GM18502 (cell line): Measurements from ENCODE around the gene METTL24.

Source experiments
- ATAC-seq: cut with Tn5 transposase; IDR thresholded peaks from one replicate; pipeline ENCODE4 v1.9.1; 2021; ENCODE audit warnings: mild to moderate bottlenecking; ENCODE audit not compliant: unreplicated experiment, poor library complexity

Gene METTL24

DNA sequence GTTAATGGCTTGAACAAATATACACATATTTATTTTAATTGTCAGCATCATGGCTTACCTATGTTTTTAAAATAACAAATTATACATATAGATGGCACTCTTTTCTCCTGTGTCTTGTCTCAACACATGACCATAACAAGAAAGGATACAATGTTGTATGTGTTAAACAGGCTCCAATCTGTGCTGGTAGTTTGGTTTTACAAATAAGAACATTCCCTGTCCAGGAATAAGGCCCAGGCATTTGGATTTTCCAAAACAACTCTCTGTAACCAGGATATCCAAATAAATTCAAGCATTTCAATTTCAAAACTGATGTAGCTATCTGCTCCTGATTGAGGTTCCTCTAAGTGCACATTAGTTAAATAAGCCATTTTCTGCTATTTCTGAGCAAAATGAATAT lies 17.1 kb downstream of the METTL24 start:
- ATAC-seq, result no peak

DNA sequence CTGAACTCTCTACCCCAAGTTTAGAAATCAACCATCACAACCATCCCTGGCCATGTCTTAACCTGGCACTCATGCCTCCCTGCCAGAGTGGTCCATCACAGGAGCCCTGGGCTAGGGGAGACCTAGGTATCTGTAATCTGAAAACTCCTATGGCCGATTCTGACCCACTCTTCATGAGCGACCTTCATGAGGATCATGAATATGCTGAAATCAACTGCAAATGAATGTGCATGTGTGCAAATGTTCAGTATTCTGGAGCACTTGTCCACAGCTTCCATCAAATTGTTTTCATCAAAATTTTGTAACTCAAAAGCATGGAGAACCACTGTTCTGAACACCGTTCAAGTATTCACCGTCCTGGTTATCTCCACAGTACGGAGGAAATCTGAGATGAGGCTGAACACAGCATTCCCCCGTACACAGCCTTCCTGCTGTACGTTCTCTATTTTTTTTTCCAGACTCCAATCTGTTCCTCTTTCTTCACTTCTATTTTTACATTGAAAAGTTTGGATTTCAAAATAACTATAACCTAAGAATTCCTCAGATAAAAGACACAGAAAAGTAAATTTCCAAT lies 17.7 kb downstream of the METTL24 start:
- ATAC-seq, result no peak

DNA sequence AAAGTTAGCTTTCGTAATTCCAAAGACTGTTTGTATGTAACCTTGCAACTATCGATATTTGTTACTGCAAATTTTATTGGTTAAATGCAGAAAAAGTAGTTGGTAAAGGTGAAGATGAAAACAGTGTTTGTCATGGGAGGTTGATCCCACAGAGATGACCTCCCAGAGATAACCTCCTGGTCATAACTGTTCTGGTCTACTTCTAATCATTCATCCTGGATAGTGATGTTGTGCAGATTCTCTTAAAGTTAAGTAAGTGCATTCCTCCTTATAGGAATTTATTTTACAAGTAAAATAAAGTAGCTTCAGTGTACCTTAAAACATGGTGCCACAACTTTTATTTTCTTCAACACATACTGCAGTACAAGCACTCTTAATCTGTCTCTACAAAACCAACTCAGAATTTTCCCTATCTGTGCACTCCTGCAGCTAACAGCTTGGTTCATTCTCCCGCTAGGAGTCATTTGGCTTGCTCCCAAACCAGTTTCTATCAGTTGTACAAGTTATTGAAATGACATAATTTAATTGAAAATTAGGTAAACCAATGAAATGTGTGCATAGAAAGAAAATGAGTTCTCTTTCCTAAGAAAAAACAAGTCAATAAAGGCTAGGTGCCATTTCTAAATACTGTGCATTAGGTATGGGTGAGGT lies 19.2 kb downstream of the METTL24 start:
- ATAC-seq, result no peak

DNA sequence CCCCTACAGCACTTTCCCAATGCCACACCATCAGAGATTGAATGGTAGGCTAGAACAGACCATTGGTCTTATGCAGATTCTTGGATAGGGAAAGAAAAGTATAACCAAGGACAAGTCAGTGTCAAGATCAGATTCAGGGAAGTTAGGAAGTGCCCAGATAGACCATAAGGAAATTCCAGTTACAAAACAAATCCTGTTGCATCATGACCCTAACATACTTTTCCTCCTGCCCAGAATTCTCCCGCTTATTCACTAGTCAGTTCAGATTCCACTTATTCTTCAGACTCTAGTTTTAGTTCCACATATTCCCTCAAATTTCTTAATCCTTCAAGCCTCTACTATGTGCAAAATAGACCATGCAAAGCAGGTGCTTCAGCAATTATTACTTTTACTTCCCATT lies 20.7 kb downstream of the METTL24 start:
- no peak for ATAC-seq

DNA sequence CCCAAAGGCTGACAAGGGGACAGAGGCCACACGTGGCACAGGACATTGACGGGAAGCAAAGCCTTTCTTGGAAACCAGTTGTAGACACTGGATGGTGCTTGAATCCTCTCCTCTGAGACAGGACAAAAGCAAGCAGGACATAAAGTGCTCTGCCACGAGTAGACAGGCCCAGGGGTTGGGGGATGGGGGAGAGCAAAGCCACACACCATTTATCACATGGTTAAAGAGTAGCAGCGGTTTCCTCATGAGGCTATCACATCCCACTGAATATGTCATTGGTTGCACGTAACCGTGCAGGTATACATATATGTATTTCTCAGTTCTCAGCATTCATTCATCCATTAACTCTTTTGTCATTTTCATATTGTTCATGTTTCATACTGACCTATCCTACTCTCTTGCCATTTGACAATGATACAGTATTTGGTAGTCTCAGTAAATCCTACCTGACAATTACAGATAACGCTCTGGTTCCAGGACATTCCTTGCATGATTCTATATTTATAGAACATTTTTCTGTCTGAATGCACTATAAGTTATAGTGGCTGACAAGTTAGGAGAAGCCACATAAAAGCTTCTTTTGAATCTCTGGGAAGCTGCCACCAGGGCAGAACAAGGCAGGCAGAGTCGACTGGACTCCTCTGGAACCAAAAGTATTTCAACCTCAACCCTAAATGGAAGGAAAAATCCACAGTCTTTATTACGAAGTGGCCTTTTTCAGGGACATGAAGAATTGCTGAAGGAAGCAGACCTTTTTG lies 23.5 kb downstream of the METTL24 start:
- no peak for ATAC-seq

DNA sequence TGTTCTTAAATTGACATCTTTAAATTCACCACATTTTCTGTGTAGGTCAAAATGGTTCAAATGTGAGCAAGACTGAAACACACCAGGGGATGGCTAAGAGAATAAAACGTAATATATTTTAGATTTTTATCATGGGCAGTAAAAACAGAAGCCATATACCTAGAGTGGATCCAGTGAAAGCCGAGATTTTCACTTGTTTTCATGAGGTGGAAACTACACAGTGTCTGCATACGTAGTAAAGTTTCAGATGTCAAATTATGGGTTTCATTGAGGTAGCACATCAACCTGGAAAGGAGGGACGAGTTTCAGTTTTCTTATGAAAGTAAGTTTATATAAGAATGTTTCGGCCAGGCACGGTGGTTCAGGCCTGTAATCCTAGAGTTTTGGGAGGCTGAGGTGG lies 25.9 kb downstream of the METTL24 start:
- ATAC-seq, result no peak

DNA sequence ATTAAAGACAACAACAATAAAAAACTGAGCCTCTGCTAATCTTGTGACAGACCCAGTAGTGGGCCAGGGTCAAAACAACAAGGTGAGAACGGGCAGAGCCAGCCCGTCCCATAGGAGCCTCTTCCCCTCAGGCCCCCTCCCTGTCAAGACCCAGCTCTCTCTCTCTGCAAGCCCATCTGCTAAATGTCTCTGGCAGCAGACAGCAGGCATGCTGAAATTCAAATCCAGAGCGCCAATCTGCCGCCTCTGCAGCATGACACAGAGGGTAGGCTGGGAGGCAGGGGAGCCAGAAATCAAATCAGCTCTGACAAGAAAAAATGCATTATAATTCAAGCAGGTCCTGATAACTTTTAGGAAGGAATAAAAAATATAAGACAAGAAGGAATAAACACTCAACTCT lies 26.3 kb downstream of the METTL24 start:
- ATAC-seq, result no peak

DNA sequence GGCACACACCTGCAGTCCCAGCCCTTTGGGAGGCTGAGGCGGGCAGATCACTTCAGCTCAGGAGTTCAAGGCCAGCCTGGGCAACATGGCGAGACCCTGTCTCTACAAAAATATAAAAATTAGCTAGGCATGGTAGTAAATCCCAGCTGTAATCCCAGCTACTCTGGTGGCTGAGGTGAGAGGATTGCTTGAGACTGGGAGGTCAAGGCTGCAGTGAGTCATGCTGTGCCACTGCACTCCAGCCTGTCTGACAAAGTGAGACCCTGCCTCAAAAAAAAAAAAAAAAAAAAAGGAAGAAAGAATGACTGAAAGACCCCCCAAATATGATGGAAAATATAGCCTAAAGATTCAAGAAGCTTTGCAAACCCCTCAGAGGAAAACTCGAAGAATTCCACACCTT lies 26.8 kb downstream of the METTL24 start:
- ATAC-seq, result no peak

DNA sequence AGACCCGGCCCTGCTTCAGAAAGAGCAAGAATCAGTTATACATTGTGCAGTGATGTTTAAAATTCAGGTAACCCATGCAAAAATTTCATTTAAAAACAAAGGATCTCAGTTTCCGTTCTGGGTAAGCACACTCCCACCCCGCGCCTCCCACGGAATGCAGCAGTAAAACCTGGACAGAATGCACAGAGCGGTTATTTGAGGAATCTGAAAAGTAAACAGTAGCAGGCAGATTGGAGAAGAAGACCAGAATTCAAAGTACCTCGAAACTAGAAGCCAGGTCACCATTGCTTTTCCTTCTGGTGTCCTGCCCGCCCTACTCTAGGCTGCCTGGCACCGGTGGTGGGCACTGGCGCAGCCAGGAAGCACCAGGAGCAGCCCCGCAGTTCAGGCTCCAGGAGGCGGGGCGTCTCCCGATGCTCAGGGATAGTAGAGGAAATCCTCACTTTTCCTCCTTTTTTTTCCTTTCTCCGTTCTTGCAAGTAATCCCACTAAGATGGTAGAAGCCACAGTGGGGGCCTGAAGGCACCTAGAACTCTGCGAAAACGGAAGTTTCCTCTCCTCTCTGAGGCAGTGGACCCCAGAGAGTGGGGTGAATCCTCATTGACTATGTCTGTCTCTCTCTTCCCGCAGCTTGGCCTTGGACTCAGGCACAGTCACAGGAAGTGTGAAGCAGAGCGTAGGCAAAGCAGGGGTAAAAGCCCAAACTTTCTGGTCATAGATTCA lies 28.3 kb downstream of the METTL24 start:
- ATAC-seq, result no peak

DNA sequence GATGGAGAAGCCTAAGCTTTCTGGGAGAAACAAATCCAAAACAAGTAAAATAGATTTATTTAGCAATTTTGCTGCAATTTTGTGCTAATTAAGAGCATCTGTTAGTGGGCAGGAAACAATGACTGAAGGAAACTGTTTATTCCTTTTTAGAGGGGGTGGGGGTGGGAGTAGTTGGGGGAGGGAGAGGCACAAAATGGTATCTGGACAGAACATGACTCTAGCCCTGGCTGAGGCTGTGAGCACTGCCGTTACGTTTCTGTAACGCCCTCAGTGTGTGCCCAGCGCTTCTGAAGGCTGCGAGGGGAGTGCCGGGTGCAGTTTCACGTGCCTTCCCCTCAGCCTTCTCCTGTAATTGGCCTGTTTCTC lies 28.8 kb downstream of the METTL24 start:
- ATAC-seq, result no peak

DNA sequence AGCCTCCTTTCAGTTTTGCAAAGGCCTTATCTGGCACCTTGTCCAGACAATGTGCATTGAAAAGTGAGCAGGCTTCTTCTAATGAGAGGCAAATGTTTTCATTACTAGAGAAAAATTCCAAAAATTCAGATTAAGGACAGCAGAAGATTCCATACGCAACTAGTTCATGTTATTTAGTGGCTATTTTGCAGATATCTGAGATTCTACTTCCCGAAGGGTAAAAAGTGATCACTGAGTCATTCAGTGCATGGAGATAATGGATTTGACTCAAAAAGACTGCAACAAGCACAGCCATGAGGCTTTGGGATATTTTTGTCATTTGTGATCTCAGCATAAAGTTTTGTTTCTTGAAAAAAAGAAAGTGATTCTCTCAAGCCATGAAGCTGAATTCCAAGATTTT lies 29.9 kb downstream of the METTL24 start:
- ATAC-seq, result no peak

DNA sequence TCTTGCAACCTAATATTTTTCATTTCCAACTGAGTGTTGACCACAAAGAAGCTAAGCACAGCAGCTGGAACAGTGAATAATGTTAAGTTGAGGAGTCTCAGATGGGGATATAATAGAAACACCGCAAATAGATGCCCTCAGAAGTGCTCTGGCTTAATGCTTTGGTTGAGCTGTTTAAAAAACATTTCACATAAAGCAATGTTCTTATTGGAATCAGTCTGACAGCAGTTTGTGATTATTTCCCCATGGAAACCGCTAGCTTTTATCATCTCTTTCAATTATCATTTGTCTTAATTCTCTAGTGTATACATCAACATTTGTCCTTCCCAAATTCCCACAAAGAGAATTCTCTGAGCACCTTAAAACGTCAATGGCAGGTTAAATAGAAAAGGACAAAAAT lies 30.8 kb downstream of the METTL24 start:
- ATAC-seq, result no peak

DNA sequence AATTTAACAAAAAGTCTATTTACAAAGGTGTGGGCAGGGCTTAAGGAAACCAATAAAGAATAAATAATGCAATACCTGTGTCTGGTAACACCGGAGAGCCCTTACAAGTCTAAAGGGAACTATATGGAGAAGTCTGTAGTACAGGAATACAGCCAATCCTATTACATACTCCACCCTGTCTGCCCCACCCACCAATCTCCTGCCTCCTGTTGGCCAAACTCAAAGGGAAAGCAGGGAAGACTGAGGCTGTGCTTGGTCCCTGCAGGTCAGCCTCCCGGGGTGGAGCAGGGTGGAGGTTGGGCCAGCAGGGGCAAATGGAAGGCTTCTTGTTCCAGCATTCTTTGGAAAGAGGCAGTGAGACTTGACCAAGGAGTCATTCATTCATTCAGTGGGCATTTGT lies 31.5 kb downstream of the METTL24 start:
- ATAC-seq, result no peak

DNA sequence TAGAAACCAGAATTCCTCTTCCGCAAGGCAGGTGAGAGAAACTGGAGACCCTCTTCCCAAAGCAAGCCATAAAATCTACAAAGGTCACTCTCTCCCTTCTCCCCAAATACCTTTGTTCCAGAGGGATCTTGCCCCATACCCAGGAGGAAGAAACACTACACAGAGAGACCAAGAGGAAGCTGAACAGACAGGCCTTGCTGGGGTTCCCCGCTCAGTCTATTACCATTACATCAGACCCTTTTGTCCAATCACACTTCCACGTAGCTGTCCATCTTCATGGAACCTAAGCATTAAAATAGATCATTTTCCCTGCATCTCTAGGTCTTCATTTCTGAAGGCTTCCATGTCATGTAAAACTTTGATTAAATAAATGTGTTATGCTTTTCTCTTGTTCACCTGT lies 32.1 kb downstream of the METTL24 start:
- no peak for ATAC-seq

DNA sequence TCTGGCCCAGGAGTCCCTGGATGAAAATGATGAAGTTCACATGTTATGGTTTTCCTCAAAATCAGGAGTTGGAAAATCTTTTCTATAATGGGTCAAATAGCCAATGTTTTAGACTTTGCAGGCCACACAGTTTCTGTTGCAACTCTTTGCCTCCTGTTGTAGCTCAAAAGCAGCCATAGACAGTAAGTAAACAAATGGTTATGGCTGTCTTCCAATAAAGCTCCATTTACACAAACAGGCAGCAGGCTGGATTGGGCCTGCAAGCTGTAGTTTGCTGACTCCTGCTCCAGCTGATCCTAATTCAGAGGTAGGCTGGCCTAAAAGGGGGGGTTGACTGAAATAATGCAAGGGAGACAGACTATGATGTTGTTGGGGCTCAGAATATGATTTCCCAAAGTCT lies 33.0 kb downstream of the METTL24 start:
- ATAC-seq, result no peak

DNA sequence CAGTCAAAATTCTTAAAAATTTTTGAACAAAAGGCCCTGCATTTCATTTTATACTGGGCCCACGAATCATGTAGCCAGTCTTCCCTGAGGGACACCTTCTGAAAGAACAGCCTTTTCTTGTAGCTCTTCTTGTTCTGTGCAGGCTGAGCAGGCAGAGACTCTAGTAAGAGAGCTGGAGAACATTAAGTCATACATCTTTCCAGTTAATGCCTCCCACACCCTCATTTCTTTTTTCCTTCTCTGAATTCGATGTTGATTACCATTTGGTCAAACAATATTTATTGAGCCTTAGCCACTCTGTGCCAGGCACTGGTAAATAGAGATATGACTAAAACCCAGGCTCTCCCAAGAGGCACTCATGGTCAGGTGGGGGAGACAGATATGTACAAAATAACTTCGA lies 33.6 kb downstream of the METTL24 start:
- ATAC-seq, result no peak

DNA sequence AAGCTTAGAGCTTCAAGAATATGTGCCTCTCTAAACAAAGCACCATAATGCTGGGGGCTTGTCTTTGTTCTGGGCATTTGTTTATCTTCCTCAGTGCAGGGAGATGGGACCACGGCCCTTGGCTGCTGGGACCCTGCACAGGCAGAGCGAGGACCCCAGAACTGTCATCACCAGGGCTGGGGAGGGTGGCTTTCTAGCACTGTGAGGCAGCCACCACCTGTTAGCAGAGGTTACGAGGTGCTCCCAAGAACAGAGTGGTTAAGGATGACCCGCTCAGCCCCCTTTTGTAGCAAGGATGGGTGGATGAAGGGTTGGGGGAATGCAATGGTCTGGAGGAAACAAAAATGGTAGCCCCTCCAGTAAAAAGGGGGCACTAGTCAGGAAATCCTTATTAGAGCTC lies 34.9 kb downstream of the METTL24 start:
- no peak for ATAC-seq

DNA sequence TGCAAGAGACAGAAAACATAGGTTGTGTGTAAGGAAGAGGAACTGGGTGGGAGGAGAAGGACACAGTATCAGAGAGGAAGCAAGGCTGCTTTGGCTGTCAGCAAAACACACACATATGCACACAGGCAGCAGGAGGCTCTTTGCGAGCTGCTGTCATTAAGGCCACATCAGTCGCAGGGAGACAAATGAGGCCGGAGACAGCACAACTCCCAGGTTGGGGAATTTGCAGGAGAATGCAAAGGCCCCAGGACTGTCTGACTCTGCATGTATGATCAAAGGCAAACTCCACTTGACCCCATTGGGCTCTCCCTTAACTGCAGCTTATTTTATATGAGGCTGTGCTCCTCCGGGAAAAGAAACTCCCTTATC lies 35.3 kb downstream of the METTL24 start:
- ATAC-seq, result no peak

DNA sequence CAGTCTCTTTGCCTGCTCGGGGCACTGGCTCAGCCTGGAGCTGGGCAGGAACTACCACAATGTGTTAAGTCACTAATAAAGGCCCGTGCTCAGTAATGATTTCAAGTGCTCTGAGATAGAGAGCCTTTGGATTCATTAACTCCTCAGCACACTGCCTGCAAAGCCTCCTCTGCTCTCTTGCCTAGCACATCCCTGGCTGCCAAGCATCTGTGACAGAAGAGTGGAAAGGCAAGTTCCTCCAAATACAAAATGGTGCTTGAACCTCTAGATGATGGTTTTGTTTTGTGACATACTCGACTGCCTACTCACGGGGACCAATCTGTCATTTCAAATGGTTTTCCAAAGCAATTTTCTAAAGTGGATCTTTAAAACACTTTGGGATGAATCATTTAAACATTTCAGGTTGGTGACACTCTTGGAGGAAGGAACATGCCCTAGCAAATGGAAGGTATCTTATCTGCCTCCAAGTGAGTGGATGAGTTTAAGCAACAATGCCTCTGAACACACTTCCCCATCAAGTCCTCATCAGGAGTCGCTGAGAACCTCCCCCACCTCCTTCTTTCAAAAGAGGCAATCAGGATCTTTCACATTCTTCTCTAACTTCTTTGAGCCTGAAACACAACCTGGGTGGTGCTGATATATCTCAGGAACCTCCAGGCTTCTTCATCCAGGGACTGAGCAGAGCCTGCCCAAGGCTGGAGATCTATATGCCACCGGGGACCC lies 35.8 kb downstream of the METTL24 start:
- ATAC-seq, result no peak

DNA sequence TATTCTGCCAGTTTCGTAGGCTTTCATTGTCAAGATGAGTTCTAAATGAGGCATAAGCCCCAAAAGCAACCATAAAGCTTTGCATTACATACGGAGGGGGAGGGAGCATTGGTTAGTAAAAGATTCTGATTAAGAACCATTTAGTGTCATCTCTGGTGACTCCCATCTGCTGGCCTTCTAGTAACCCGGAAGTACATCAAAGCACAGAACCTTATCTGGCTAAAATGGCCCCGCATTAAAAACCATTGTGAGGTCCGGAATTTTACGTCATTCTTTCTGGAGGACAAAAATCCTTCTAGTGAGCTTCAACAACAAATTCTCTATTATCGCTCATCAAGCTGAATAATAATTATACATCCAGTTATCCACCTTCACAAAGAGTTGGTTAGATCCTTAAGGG lies 37.8 kb downstream of the METTL24 start:
- no peak for ATAC-seq

DNA sequence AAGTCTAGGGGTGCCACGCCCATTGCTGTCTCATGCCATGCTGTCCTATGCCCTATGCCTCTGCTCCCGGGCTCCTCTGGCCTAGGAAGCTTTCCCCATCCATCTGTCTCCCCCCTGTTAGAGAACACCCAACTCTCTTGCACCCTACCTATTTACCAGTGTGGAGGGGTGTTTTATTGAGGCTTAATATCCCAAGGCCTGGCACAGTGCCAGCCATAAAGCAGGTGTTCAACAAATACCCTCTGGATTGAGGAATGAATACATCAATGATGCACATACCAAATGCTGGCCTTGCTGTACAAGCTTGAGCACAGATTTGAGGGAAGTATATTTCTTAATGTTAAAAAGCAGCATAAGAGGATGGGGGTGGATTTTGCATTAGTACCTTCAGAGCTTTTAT lies 38.3 kb downstream of the METTL24 start:
- ATAC-seq, result no peak
